ENCODE results near the gene LDHAL6B. TPM values are rescaled to one million over a fixed set of nuclear protein-coding genes. Genes with fewer than 3 reads are reported as not detected.

LDHAL6B gene
- total RNA-seq, 2 donors from 2014 or later, result not detected

DNA sequence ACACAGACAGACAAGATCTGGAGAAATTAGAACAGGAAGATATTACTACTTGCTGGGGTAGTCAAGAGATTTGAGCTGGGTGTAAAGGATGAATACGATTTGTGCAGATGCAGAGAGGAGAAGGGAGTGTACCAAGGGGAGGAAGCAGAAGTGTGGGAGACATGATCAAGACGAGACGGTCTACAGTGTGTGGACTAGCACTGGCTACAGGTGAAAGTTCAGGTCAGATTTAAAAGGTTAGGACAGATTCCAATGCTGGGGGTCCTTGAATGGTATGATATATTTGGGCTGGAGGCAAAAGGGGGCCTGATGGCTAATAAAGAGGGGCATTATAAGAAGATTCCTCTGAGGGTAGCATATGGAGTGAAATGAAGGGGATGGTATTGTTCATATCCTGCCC lies 12.1 kb downstream of the LDHAL6B start:
- H3K9me3 ChIP-seq (ENCODE audit: control insufficient read depth, low read length), result no peaks in the 10 kb centered on the region
- no peaks in the 10 kb centered on the region for H3K9me3 Mint-ChIP-seq
- H3K9ac ChIP-seq (ENCODE audit: extremely low read depth, low read length, poor library complexity, severe bottlenecking), result no peak overlapping the region
- no peak overlapping the region for H3K4me3 Mint-ChIP-seq
- H3K36me3 ChIP-seq (ENCODE audit: control insufficient read depth, insufficient read depth, low read length), result peaks cover 20% of the 10 kb centered on the region
- no peak overlapping the region for H3K27ac Mint-ChIP-seq
- H3K4me1 Mint-ChIP-seq, result no peaks in the 10 kb centered on the region
- H3K36me3 Mint-ChIP-seq (ENCODE audit: low read depth), result peaks cover 33% of the 10 kb centered on the region
- DNase-seq, result no peak
- TF ChIP-seq, protein P1, sequence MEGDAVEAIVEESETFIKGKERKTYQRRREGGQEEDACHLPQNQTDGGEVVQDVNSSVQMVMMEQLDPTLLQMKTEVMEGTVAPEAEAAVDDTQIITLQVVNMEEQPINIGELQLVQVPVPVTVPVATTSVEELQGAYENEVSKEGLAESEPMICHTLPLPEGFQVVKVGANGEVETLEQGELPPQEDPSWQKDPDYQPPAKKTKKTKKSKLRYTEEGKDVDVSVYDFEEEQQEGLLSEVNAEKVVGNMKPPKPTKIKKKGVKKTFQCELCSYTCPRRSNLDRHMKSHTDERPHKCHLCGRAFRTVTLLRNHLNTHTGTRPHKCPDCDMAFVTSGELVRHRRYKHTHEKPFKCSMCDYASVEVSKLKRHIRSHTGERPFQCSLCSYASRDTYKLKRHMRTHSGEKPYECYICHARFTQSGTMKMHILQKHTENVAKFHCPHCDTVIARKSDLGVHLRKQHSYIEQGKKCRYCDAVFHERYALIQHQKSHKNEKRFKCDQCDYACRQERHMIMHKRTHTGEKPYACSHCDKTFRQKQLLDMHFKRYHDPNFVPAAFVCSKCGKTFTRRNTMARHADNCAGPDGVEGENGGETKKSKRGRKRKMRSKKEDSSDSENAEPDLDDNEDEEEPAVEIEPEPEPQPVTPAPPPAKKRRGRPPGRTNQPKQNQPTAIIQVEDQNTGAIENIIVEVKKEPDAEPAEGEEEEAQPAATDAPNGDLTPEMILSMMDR (conservative IDR thresholded peaks at IDR 0.05), result no peak
- 91 to 95% methylated on average over 3 of the region's 3 CpGs for WGBS, 2 experiments (ENCODE audit: insufficient coverage in 1 of 2, insufficient read length in 1 of 2)
- no peak overlapping the region for H3K4me3 ChIP-seq (ENCODE audit: low read length)
- H3K27me3 ChIP-seq (ENCODE audit: control insufficient read depth, insufficient read depth, low read length, poor library complexity, severe bottlenecking), result no peaks in the 10 kb centered on the region
- H3K4me1 ChIP-seq (ENCODE audit: control insufficient read depth, insufficient read depth, low read length), result no peaks in the 10 kb centered on the region
- no peak overlapping the region for H3K27ac ChIP-seq (ENCODE audit: low read depth, low read length)
- no peaks in the 10 kb centered on the region for H3K27me3 Mint-ChIP-seq (ENCODE audit: insufficient read depth)

DNA sequence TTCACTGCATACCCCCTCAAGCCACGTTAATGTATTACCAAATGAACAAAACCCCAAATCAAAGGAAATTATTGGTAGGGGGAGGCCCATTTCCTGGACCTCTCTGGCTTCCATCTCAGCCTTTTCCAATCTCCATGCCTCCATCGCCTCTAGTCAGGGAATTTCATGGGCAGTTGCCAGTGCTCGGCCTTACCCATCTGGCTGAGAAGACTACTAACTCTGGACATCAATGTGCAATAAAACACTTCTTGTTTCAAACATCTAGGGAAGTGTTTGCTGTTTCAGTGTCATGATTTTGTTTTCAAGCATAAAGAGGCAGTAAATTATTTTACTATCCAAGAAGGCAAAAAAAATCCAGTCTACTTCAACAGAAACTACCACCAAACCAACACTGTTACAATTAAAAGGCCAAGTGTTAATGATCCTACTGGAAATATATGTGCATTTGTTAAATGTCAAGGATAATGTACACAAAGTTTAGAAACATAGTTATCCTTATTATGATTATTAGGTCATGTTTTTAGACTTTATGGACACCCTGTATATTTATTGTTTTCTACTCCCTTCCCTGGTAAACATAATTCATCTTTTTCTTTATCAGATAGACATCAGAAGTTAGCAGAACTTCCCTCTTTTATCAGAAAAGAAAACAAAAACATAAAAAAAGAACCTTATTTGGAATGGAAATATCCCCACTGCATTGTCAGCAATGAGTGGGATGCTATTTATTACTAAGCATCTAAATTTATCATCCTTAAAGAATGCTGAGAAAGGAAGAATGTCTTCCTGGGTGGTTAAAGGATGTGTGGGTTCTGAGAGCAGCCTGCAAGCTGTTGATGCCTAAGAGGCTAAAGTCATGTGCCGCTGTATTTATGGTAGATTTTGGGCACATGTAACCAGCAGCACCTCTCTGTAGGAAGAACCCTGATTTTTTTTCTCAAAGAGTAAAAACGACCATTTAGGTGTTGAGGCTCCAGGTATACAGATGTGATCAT lies 15.2 kb downstream of the LDHAL6B start:
- H3K27me3 ChIP-seq (ENCODE audit: control insufficient read depth, insufficient read depth, low read length, poor library complexity, severe bottlenecking), result no peaks in the 10 kb centered on the region
- H3K4me3 ChIP-seq (ENCODE audit: low read length), result no peak overlapping the region
- WGBS, 2 experiments (ENCODE audit: insufficient coverage in 1 of 2, insufficient read length in 1 of 2), result 87 to 100% methylated on average over 2 to 5 of the region's 5 CpGs
- H3K9me3 ChIP-seq (ENCODE audit: control insufficient read depth, low read length), result no peaks in the 10 kb centered on the region
- H3K36me3 ChIP-seq (ENCODE audit: control insufficient read depth, insufficient read depth, low read length), result peaks cover 15% of the 10 kb centered on the region
- Mint-ChIP-seq H3K27ac (no peak overlapping the region), H3K36me3 (ENCODE audit: low read depth) (peaks cover 36% of the 10 kb centered on the region), H3K4me3 (no peak overlapping the region), H3K9me3 (no peaks in the 10 kb centered on the region), H3K27me3 (ENCODE audit: insufficient read depth) (no peaks in the 10 kb centered on the region), H3K4me1 (no peaks in the 10 kb centered on the region)
- DNase-seq, result no peak
- TF ChIP-seq, protein P1 (conservative IDR thresholded peaks at IDR 0.05), result no peak
- no peak overlapping the region for H3K9ac ChIP-seq (ENCODE audit: extremely low read depth, low read length, poor library complexity, severe bottlenecking)
- no peaks in the 10 kb centered on the region for H3K4me1 ChIP-seq (ENCODE audit: control insufficient read depth, insufficient read depth, low read length)
- no peak overlapping the region for H3K27ac ChIP-seq (ENCODE audit: low read depth, low read length)

DNA sequence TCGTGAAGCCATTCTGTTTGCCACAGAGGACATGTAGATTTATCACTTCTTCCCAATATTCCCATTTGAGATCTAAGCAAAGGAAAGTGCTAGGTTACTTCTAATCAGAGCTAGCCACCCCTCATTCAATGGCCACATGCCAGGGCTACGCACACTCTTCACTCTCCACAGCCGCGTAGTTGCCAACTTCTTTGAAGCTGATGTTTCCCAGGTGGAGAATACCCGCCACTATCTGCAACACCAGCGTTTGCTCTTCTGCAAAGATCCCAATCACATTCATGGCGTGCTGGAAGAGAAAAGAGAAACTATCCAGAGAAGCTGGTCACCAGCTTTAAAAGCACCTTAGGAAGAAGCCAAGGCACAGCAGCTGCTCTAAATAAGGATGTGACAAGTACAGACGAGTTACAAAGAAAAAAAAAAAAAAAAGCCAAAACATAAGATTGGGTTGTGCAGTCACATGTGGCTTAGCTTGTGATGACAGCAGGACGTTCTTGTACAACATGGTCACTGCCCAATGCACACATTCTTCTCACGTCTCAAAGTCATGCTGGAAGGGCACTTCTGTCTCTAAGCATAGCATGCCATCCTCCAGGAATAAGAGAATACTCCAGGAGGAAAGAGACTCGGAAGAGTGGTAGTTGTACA lies 16.4 kb downstream of the LDHAL6B start:
- 94% methylated on average over 10 to 11 of the region's 11 CpGs for WGBS, 2 experiments (ENCODE audit: insufficient coverage in 1 of 2, insufficient read length in 1 of 2)
- Mint-ChIP-seq H3K27ac (no peak overlapping the region), H3K4me1 (no peaks in the 10 kb centered on the region), H3K36me3 (ENCODE audit: low read depth) (peaks cover 32% of the 10 kb centered on the region), H3K4me3 (no peak overlapping the region), H3K27me3 (ENCODE audit: insufficient read depth) (no peaks in the 10 kb centered on the region), H3K9me3 (no peaks in the 10 kb centered on the region)
- Histone ChIP-seq H3K9me3 (ENCODE audit: control insufficient read depth, low read length) (no peaks in the 10 kb centered on the region), H3K27ac (ENCODE audit: low read depth, low read length) (no peak overlapping the region), H3K9ac (ENCODE audit: extremely low read depth, low read length, poor library complexity, severe bottlenecking) (no peak overlapping the region), H3K4me1 (ENCODE audit: control insufficient read depth, insufficient read depth, low read length) (no peaks in the 10 kb centered on the region), H3K36me3 (ENCODE audit: control insufficient read depth, insufficient read depth, low read length) (peaks cover 11% of the 10 kb centered on the region), H3K4me3 (ENCODE audit: low read length) (no peak overlapping the region), H3K27me3 (ENCODE audit: control insufficient read depth, insufficient read depth, low read length, poor library complexity, severe bottlenecking) (no peaks in the 10 kb centered on the region)
- DNase-seq, result no peak
- TF ChIP-seq, protein P1 (conservative IDR thresholded peaks at IDR 0.05), result no peak
